ENCODE data around the gene FRMD8. TPM values are rescaled to one million over a fixed set of nuclear protein-coding genes. Genes with fewer than 3 reads are reported as not detected.

Gene FRMD8
- total and polyA plus RNA-seq, 9 of the 15 experiments (the other 6 are each of a cell fraction or from before 2014, with no cell fraction given) = 4.5 to 54.5 (median 15.8) TPM

DNA sequence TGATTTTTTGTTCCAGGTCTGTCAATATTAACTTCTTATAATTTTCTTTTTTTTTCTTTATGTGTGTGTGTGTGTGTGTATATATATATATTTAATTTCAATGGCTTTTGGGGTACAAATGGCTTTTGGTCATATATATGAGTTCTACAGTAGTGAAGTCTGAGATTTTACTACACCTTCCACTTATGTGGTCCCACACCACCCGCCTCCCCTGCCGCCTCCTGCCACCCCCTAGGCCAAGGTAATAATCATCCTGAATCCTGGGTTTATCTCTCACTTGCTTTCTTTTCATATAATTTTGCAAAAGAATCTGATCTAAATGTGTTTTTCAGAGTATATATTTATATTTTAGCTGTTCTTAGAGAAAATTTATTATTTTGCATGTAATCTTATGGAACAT is 47.2 kb downstream of the FRMD8 start:
- 91% methylated on average over 2 of the region's 2 CpGs for WGBS (ENCODE audit: insufficient coverage, low coverage, missing lambda C conversion rate)
- H3K4me1 ChIP-seq (replicated peaks in 1 of 2; ENCODE audit: control insufficient read depth in 2 of 2, insufficient read depth in 2 of 2, low read length in 2 of 2) = peaks cover 3 to 23% of the 10 kb centered on the region in 2 experiments; a peak in 4 of 5 replicates
- peaks cover 6% of the 10 kb centered on the region; the same call in 1 of the 2 replicates for H4K20me1 ChIP-seq (replicated peaks; ENCODE audit: control insufficient read depth, insufficient read depth, low read length)
- peaks cover 6% of the 10 kb centered on the region for H3K9me1 ChIP-seq (ENCODE audit: control insufficient read depth, insufficient read depth, low read length)
- no peak for DNase-seq (ENCODE audit: extremely low read depth in 1 of 4, low spot score in 3 of 4)
- no peak overlapping the region for H3K4me3 ChIP-seq
- no peak for FAIRE-seq
- no peak overlapping the region for H2AFZ ChIP-seq (ENCODE audit: low read depth, low read length)
- no TSS peak for BruUV-seq (replicated peaks)
- POLR2A ChIA-PET = interaction anchor here (0.6 to 1.4 kb wide), 8 partner anchors 9 to 76 kb away, joined by 3 to 5 read pairs (median 4); partner anchors contain the start of gene NEAT1
- H3K27ac ChIP-seq (ENCODE audit: extremely low read depth, low read depth, low read length) = no peak overlapping the region
- TF ChIP-seq, protein P1, sequence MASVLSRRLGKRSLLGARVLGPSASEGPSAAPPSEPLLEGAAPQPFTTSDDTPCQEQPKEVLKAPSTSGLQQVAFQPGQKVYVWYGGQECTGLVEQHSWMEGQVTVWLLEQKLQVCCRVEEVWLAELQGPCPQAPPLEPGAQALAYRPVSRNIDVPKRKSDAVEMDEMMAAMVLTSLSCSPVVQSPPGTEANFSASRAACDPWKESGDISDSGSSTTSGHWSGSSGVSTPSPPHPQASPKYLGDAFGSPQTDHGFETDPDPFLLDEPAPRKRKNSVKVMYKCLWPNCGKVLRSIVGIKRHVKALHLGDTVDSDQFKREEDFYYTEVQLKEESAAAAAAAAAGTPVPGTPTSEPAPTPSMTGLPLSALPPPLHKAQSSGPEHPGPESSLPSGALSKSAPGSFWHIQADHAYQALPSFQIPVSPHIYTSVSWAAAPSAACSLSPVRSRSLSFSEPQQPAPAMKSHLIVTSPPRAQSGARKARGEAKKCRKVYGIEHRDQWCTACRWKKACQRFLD (CRISPR knock-in tag; IDR thresholded peaks at IDR 0.05) = no peak
- TF ChIP-seq NBN (IDR thresholded peaks at IDR 0.05; ENCODE audit: low read depth) (no peak), ZNF263 (CRISPR knock-in tag; IDR thresholded peaks at IDR 0.05; ENCODE audit: borderline replicate concordance) (no peak), ELF1 (tag; IDR thresholded peaks at IDR 0.05) (no peak), XRCC5 (IDR thresholded peaks at IDR 0.05; ENCODE audit: low read depth, low read length) (no peak), POLR2A (conservative IDR thresholded peaks at IDR 0.05) (no peak), ZNF436 (CRISPR knock-in tag; IDR thresholded peaks at IDR 0.05) (no peak), ZNF143 (CRISPR knock-in tag; IDR thresholded peaks at IDR 0.05) (no peak), THRAP3 (IDR thresholded peaks at IDR 0.05; ENCODE audit: borderline replicate concordance) (no peak)
- TF ChIP-seq, protein P2, sequence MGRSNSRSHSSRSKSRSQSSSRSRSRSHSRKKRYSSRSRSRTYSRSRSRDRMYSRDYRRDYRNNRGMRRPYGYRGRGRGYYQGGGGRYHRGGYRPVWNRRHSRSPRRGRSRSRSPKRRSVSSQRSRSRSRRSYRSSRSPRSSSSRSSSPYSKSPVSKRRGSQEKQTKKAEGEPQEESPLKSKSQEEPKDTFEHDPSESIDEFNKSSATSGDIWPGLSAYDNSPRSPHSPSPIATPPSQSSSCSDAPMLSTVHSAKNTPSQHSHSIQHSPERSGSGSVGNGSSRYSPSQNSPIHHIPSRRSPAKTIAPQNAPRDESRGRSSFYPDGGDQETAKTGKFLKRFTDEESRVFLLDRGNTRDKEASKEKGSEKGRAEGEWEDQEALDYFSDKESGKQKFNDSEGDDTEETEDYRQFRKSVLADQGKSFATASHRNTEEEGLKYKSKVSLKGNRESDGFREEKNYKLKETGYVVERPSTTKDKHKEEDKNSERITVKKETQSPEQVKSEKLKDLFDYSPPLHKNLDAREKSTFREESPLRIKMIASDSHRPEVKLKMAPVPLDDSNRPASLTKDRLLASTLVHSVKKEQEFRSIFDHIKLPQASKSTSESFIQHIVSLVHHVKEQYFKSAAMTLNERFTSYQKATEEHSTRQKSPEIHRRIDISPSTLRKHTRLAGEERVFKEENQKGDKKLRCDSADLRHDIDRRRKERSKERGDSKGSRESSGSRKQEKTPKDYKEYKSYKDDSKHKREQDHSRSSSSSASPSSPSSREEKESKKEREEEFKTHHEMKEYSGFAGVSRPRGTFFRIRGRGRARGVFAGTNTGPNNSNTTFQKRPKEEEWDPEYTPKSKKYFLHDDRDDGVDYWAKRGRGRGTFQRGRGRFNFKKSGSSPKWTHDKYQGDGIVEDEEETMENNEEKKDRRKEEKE (IDR thresholded peaks at IDR 0.05; ENCODE audit: borderline replicate concordance in 1 of 2, control insufficient read depth in 1 of 2, low read depth in 2 of 2, low read length in 1 of 2) = no peak
- no peak overlapping the region for H3K4me2 ChIP-seq (ENCODE audit: insufficient read depth, low read length)
- no peak for ATAC-seq
- peaks cover 96% of the 10 kb centered on the region for H3K79me2 ChIP-seq (ENCODE audit: control insufficient read depth, insufficient read depth, low read length)
- H3K9me3 ChIP-seq (replicated peaks; ENCODE audit: control insufficient read depth, insufficient read depth, low read depth, low read length) = no peaks in the 10 kb centered on the region
- CTCF ChIA-PET (ENCODE audit: low intra/inter-chr PET ratio) = interaction anchor here (0.7 to 1.5 kb wide), 4 partner anchors 16 to 67 kb away, joined by 3 to 8 read pairs (median 4); no protein-coding TSS in a partner anchor
- H3K9ac ChIP-seq (ENCODE audit: insufficient read depth in 1 of 2, low read depth in 2 of 2, low read length in 2 of 2) = no peak overlapping the region
- no peaks in the 10 kb centered on the region for H3K27me3 ChIP-seq (ENCODE audit: control insufficient read depth in 2 of 2, insufficient read depth in 2 of 2, low read length in 2 of 2)
- intact Hi-C loops (cut with micrococcal nuclease) = loop anchor here (1.0 to 2.0 kb wide), 2 partner anchors 17 to 67 kb away; no protein-coding TSS in a partner anchor
- in situ Hi-C loops (cut with MboI) = no loop called here
- H3K36me3 ChIP-seq (ENCODE audit: control insufficient read depth, insufficient read depth, low read length) = peaks cover 83% of the 10 kb centered on the region

Measured in K562 (cell line).